Activated CD4-positive, alpha-beta memory T cell treated with anti-CD3 and anti-CD28 coated beads, Interleukin-2, amount 10 ng/mL, durations not matched to agents 7 days and 5 days (primary cell): ENCODE results near the gene TPSG1. TPM values are rescaled to one million over a fixed set of nuclear protein-coding genes. Genes with fewer than 3 reads are reported as not detected.

Source experiments
- CTCF ChIA-PET: fragments of 350-600 bp; sonication (Branson Sonifier 250); formaldehyde crosslinking; loops from one replicate; lab custom pipeline; 2021; ENCODE audit warnings: antibody characterized with exemption, inconsistent platforms; lab: Charles Lee
- POLR2A ChIA-PET: fragments of 350-600 bp; sonication (Branson Sonifier 250); formaldehyde crosslinking; loops from one replicate; lab custom pipeline; 2021; ENCODE audit warnings: antibody characterized with exemption; lab: Charles Lee
- DNase-seq: peaks from one replicate; pipeline ENCODE4 v3.0.0-alpha.2; 2020
- H3K27ac Mint-ChIP-seq: one replicate; pipeline ENCODE4 v1.8.0; 2021; ENCODE audit warnings: mild to moderate bottlenecking, mixed read lengths
- H3K27me3 Mint-ChIP-seq: one replicate; pipeline ENCODE4 v1.8.0; 2021; ENCODE audit warnings: mixed read lengths
- H3K36me3 Mint-ChIP-seq: one replicate; pipeline ENCODE4 v1.8.0; 2021; ENCODE audit warnings: low read depth, mixed read lengths
- H3K4me1 Mint-ChIP-seq: one replicate; pipeline ENCODE4 v1.8.0; 2021; ENCODE audit warnings: mixed read lengths
- H3K4me3 Mint-ChIP-seq: one replicate; pipeline ENCODE4 v1.8.0; 2021; ENCODE audit warnings: mild to moderate bottlenecking, mixed read lengths
- H3K9me3 Mint-ChIP-seq: one replicate; pipeline ENCODE4 v1.8.0; 2021; ENCODE audit warnings: mixed read lengths
- total RNA-seq, 2 experiments: library from RNA; stranded (reverse); gene quantifications; one replicate each; pipeline ENCODE4 v1.2.3, GENCODE V29; 2021

The TPSG1 gene
- total RNA-seq, 2 experiments from 2014 or later: not detected

DNA sequence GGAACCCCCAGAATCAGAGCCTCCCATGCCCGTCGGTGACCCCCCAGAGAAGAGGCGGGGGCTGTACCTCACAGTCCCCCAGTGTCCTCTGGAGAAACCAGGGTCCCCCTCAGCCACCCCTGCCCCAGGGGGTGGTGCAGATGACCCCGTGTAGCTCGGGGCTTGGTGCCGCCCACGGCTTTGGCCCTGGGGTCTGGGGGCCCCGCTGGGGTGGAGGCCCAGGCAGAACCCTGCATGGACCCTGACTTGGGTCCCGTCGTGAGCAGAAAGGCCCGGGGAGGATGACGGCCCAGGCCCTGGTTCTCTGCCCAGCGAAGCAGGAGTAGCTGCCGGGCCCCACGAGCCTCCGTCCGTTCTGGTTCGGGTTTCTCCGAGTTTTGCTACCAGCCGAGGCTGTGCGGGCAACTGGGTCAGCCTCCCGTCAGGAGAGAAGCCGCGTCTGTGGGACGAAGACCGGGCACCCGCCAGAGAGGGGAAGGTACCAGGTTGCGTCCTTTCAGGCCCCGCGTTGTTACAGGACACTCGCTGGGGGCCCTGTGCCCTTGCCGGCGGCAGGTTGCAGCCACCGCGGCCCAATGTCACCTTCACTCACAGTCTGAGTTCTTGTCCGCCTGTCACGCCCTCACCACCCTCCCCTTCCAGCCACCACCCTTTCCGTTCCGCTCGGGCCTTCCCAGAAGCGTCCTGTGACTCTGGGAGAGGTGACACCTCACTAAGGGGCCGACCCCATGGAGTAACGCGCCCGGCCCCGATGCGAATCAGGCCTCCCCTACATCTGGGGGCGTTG is 4.0 kb downstream of the TPSG1 start:
- Mint-ChIP-seq H3K4me1 (no peaks in the 10 kb centered on the region), H3K27ac (no peak overlapping the region), H3K9me3 (no peaks in the 10 kb centered on the region), H3K4me3 (no peak overlapping the region), H3K36me3 (no peaks in the 10 kb centered on the region), H3K27me3 (no peaks in the 10 kb centered on the region)
- no peak for DNase-seq
- POLR2A ChIA-PET: no interaction called here
- CTCF ChIA-PET: no interaction called here

DNA sequence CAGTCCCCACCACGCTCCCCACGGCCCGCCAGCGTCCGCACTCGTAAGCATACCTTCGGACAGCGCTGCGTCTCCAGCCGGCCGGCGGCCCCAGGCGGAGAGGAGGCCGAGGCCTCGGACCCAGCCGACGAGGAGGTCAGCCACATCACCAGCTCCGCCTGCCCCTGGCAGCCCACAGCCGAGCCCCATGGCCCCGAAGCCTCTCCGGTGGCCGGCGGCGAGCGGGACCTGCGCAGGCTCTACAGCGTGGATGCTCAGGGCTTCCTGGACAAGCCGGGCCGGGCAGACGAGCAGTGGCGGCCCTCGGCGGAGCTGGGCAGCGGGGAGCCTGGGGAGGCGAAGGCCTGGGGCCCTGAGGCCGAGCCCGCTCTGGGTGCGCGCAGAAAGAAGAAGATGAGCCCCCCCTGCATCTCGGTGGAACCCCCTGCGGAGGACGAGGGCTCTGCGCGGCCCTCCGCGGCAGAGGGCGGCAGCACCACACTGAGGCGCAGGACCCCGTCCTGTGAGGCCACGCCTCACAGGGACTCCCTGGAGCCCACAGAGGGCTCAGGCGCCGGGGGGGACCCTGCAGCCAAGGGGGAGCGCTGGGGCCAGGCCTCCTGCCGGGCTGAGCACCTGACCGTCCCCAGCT is 4.9 kb downstream of the TPSG1 start:
- H3K4me1 Mint-ChIP-seq: no peaks in the 10 kb centered on the region
- no peak overlapping the region for H3K27ac Mint-ChIP-seq
- no peaks in the 10 kb centered on the region for H3K27me3 Mint-ChIP-seq
- ChIA-PET POLR2A (no interaction called here), CTCF (no interaction called here)
- H3K9me3 Mint-ChIP-seq: no peaks in the 10 kb centered on the region
- H3K36me3 Mint-ChIP-seq: no peaks in the 10 kb centered on the region
- DNase-seq: no peak
- H3K4me3 Mint-ChIP-seq: no peak overlapping the region

DNA sequence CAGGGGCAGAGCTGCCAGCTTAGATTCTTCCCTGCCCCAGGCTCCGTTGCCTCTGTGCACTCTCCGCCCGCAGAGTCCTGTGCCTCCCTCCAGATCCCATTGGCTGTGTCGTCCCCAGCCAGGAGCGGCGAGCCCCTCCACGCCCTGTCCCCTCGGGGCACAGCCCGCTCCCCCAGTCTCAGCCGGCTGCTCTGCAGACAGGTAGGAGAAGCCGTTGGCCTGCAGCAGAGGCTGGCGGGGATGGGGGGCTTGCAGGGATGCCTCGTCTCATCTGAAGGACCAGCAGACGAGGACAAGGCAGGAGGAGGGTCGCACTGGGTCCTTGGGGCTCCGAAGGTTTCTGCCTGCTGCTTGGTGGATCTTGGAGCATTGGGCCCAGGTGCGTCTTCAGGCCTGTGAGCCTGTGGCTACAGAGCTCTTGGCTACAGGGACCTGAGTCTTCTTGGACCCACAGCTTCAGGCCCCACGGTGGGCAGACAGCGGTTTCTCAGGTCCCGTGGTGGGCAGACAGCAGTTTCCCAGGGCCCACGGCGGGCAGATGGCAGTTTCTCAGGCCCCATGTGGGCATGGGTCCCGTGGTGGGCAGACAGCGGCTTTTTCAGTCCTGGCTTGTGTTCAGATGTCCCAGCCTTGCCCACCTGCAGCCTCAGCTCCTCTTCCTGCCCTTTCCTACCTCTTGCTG is 6.0 kb downstream of the TPSG1 start:
- no peaks in the 10 kb centered on the region for H3K9me3 Mint-ChIP-seq
- DNase-seq: no peak
- no peak overlapping the region for H3K27ac Mint-ChIP-seq
- ChIA-PET CTCF (no interaction called here), POLR2A (no interaction called here)
- H3K4me1 Mint-ChIP-seq: no peaks in the 10 kb centered on the region
- no peaks in the 10 kb centered on the region for H3K36me3 Mint-ChIP-seq
- H3K4me3 Mint-ChIP-seq: no peak overlapping the region
- H3K27me3 Mint-ChIP-seq: no peaks in the 10 kb centered on the region

DNA sequence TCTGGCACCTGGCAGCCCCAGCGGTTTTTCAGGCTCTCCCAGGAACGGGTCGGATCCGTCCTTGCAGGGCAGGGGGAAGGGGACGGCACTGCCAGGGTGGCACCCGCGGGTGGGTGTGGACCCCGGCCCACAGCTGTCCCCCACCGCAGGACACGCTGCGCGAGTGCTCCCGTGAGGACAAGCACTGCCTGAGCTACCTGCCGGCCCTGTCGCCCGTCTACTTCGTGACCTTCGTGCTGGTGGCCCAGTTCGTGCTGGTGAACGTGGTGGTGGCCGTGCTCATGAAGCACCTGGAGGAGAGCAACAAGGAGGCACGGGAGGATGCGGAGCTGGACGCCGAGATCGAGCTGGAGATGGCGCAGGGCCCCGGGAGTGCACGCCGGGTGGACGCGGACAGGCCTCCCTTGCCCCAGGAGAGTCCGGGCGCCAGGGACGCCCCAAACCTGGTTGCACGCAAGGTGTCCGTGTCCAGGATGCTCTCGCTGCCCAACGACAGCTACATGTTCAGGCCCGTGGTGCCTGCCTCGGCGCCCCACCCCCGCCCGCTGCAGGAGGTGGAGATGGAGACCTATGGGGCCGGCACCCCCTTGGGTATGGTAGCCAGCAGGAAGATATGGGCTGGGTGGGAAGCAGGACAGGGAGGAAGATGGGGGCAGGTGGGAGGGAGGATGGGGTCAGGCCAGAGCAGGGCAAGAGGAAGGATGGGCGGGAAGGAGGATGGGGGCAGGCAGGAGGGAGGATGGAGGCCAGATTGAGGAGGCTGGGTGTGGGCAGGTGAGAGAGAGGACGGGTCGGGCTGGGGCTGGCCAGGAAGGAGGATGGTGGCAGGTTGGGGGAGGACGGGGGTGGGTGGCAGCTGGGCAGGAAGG is 6.8 kb downstream of the TPSG1 start:
- Mint-ChIP-seq H3K36me3 (no peaks in the 10 kb centered on the region), H3K4me1 (no peaks in the 10 kb centered on the region), H3K27me3 (no peaks in the 10 kb centered on the region), H3K27ac (no peak overlapping the region), H3K9me3 (no peaks in the 10 kb centered on the region), H3K4me3 (no peak overlapping the region)
- DNase-seq: no peak
- ChIA-PET CTCF (no interaction called here), POLR2A (no interaction called here)

DNA sequence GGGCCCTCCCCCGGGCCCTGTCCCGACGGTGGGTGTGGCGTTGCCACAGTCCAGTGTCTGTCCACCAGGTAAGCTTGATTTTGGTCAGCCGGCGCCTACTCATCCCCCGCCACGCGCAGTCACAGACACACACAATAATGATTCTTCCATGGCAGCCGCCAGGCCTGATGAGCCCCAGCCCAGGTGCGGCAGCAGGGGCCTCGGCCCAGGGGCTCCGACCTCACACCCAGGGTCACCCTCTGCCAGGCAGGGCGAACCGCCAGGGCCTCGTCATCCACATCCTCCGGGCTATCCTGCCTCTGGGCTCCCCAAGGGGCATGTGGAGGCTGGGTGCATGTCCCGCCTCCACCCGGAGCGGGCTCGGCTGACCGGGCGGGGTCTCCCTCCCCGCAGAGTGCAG is 7.5 kb downstream of the TPSG1 start:
- no peak overlapping the region for H3K27ac Mint-ChIP-seq
- no peak for DNase-seq
- H3K9me3 Mint-ChIP-seq: no peaks in the 10 kb centered on the region
- no peaks in the 10 kb centered on the region for H3K36me3 Mint-ChIP-seq
- no peak overlapping the region for H3K4me3 Mint-ChIP-seq
- ChIA-PET POLR2A (no interaction called here), CTCF (no interaction called here)
- no peaks in the 10 kb centered on the region for H3K27me3 Mint-ChIP-seq
- no peaks in the 10 kb centered on the region for H3K4me1 Mint-ChIP-seq

DNA sequence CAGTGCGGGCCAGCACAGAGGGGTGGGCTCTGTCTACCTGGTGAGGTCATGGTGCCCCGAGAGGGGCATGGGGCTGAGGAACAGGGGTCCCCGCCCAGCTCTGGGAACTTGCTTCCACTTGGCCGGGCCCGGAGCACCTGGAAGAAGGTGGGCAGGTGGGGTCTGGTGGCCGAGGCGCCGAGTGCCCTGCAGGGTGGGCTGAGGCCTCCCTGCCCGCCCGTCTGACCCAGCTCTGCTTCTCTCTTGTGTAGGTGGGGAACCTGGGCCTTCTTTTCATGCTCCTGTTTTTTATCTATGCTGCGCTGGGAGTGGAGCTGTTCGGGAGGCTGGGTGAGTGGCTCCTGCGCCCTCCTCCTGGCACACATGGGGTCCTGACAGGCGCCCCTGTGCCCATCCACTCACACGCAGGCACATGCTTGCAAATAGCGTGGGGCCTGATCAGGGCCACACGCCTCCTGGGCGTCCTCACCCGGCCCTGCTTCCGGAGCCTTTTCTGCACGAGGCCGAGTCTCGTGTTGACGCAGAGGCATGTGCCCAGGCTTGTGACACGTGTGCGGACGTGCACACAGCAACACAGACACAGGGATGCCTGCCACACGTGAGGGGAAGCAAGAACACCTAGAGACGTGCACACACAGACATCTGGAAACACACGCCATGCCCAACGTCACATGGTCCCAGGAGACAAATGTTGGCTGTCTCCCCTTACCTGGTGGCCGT is 8.2 kb downstream of the TPSG1 start:
- Mint-ChIP-seq H3K9me3 (no peaks in the 10 kb centered on the region), H3K4me3 (no peak overlapping the region), H3K36me3 (no peaks in the 10 kb centered on the region), H3K4me1 (no peaks in the 10 kb centered on the region), H3K27ac (no peak overlapping the region), H3K27me3 (no peaks in the 10 kb centered on the region)
- CTCF ChIA-PET: no interaction called here
- no peak for DNase-seq
- POLR2A ChIA-PET: no interaction called here

GRCh38 chr16:1216296-1216619 is 8.8 kb downstream of the TPSG1 start:
- no peak overlapping the region for H3K4me3 Mint-ChIP-seq

GRCh38 chr16:1215574-1216295 is 9.3 kb downstream of the TPSG1 start:
- H3K4me1 Mint-ChIP-seq: no peaks in the 10 kb centered on the region
- POLR2A ChIA-PET: no interaction called here

More at GRCh38 chr16:1216296-1216619, 8.8 kb downstream of the TPSG1 start:
- ChIA-PET CTCF (no interaction called here), POLR2A (no interaction called here)
- no peaks in the 10 kb centered on the region for H3K27me3 Mint-ChIP-seq
- no peak for DNase-seq
- H3K36me3 Mint-ChIP-seq: no peaks in the 10 kb centered on the region
- H3K27ac Mint-ChIP-seq: no peak overlapping the region
- no peaks in the 10 kb centered on the region for H3K4me1 Mint-ChIP-seq
- H3K9me3 Mint-ChIP-seq: no peaks in the 10 kb centered on the region

GRCh38 chr16:1214719-1215118 is 10.3 kb downstream of the TPSG1 start:
- no peak overlapping the region for H3K4me3 Mint-ChIP-seq
- H3K9me3 Mint-ChIP-seq: no peaks in the 10 kb centered on the region
- POLR2A ChIA-PET: no interaction called here
- no peaks in the 10 kb centered on the region for H3K36me3 Mint-ChIP-seq
- H3K4me1 Mint-ChIP-seq: no peaks in the 10 kb centered on the region
- no peak for DNase-seq
- no peaks in the 10 kb centered on the region for H3K27me3 Mint-ChIP-seq
- CTCF ChIA-PET: no interaction called here
- no peak overlapping the region for H3K27ac Mint-ChIP-seq

More at GRCh38 chr16:1215574-1216295, 9.3 kb downstream of the TPSG1 start:
- CTCF ChIA-PET: no interaction called here
- H3K27ac Mint-ChIP-seq: no peak overlapping the region
- DNase-seq: no peak
- H3K4me3 Mint-ChIP-seq: no peak overlapping the region
- H3K9me3 Mint-ChIP-seq: no peaks in the 10 kb centered on the region
- no peaks in the 10 kb centered on the region for H3K36me3 Mint-ChIP-seq
- H3K27me3 Mint-ChIP-seq: no peaks in the 10 kb centered on the region

DNA sequence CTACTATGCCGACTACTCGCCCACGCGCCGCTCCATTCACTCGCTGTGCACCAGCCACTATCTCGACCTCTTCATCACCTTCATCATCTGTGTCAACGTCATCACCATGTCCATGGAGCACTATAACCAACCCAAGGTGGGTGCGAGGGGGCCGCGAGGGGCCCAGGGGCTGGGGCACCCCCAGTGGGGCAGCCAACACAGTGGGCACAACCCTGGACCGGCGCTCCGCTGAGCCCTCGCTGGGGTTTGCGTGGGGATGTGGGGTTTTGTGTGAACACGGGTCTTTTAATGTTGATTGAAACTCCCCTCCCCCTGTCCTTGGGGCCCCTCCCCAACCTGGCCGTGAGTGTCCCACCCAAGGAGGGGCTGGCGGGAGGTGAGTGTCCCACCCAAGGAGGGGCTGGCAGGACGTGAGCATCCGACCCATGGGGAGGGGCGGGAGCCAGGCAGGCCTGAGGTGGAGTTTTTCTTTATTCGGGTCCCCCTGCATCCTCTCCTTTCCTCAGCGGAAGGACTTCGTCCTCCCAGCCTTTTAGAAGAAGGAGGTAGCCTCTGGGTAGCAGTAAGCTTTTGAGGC is 11.2 kb downstream of the TPSG1 start:
- no peak for DNase-seq
- Mint-ChIP-seq H3K27me3 (no peaks in the 10 kb centered on the region), H3K9me3 (no peaks in the 10 kb centered on the region), H3K27ac (no peak overlapping the region), H3K4me1 (no peaks in the 10 kb centered on the region), H3K4me3 (no peak overlapping the region), H3K36me3 (no peaks in the 10 kb centered on the region)
- CTCF ChIA-PET: no interaction called here
- POLR2A ChIA-PET: no interaction called here

DNA sequence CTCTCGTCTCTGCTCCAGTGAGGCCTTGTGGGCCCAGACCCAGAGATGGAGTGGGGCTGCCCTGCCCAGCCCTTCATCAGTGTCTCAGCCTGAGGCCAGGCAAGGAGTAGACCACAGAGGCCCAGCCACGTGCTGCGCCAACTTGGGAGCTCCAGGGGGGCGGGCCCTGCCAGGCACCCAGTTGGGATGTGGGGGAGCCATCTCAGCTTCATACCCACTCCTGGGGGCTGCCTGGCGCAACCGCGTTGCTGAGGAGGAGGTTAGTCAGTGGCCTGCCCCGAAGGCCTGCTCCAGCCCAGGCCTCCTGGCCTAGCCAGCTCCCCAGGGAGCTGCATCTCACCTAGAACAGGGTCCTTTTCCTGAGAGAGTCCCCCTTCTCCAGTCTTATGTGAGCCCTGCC is 11.8 kb downstream of the TPSG1 start:
- POLR2A ChIA-PET: no interaction called here
- no peaks in the 10 kb centered on the region for H3K36me3 Mint-ChIP-seq
- DNase-seq: no peak
- peaks cover 2% of the 10 kb centered on the region for H3K4me1 Mint-ChIP-seq
- no peaks in the 10 kb centered on the region for H3K9me3 Mint-ChIP-seq
- H3K4me3 Mint-ChIP-seq: no peak overlapping the region
- no peaks in the 10 kb centered on the region for H3K27me3 Mint-ChIP-seq
- CTCF ChIA-PET: no interaction called here
- no peak overlapping the region for H3K27ac Mint-ChIP-seq

DNA sequence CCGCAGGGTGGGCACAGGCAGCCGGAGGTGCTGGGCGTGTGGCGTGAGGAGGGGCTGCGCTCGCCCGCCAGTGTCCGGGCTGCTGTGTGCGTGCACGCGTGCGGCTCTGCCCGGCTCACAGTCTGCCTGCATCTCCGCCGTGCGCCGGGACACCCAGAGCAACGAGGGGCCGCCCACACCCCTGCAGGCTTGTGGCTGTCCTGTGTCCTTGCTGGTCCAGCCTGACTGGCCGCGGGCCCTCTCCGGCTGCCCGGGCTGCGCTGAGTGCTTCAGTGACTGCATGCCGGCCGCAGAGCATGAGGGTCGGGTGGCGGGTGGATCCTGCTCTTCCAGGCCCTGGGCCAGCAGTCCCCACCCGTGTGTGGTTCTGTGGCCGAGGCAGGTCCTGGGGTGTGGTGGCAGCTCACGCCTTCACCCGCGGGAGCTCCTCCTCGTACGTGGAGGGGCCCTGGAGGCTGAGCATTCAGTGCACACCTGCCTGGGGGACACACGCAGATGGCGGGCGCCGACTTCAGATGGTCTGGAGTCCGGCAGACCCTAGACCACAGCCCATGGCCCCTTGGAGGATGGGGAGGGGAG is 12.4 kb downstream of the TPSG1 start:
- H3K27me3 Mint-ChIP-seq: no peaks in the 10 kb centered on the region
- CTCF ChIA-PET: no interaction called here
- no peak for DNase-seq
- no peaks in the 10 kb centered on the region for H3K9me3 Mint-ChIP-seq
- H3K27ac Mint-ChIP-seq: no peak overlapping the region
- no peak overlapping the region for H3K4me3 Mint-ChIP-seq
- H3K36me3 Mint-ChIP-seq: no peaks in the 10 kb centered on the region
- POLR2A ChIA-PET: no interaction called here
- H3K4me1 Mint-ChIP-seq: peaks cover 4% of the 10 kb centered on the region
